SK-N-SH (cell line): Measurements from ENCODE around the gene TMEM87B. TPM values are rescaled to one million over a fixed set of nuclear protein-coding genes. Genes with fewer than 3 reads are reported as not detected.

Experiments used
- CTCF ChIA-PET: fragments of 300-600, 350-600 bp; formaldehyde crosslinking; extraction: SDS; loops from one replicate; lab custom pipeline; 2021; lab: Yijun Ruan, JAX
- POLR2A ChIA-PET: fragments of 350-600 bp; sonication (Branson Sonifier 250); formaldehyde crosslinking; extraction: SDS; loops from one replicate; lab custom pipeline; 2020; ENCODE audit warnings: antibody characterized with exemption, inconsistent platforms; lab: Yijun Ruan, JAX
- DNase-seq: peaks from one replicate; pipeline ENCODE4 v3.0.0; 2012
- H2AFZ ChIP-seq: fragments of 200-600 bp; sonication (generic); 2 replicates; pipeline ENCODE4 v1.8.1; 2016; ENCODE audit warnings: antibody characterized with exemption, mild to moderate bottlenecking, low read depth
- H3F3A ChIP-seq: fragments of 200-600 bp; sonication (generic); replicated peaks from 2 replicates; pipeline ENCODE3; 2016; ENCODE audit warnings: antibody characterized with exemption, mild to moderate bottlenecking; ENCODE audit not compliant: insufficient read depth
- H3K27ac ChIP-seq, 2 experiments: fragments of 200-500 bp in 1 of 2; fragments of 200-600 bp in 1 of 2; sonication (Bioruptor generic) in 1 of 2; sonication (generic), shearing (Covaris generic) in 1 of 2; 2 replicates each; pipeline versions ENCODE4 v1.5.1 to v1.6.1; 2014 to 2016; ENCODE audit warnings: low read depth in 2 of 2, inconsistent platforms in 1 of 2, low read length in 1 of 2, mild to moderate bottlenecking in 1 of 2, mixed read lengths in 1 of 2
- H3K27me3 ChIP-seq: fragments of 200-600 bp; sonication (generic), shearing (Covaris generic); 2 replicates; pipeline ENCODE4 v1.6.1; 2016; ENCODE audit warnings: mixed run types; ENCODE audit not compliant: insufficient read depth
- H3K36me3 ChIP-seq, 2 experiments: fragments of 200-500 bp in 1 of 2; fragments of 200-600 bp in 1 of 2; sonication (Bioruptor generic) in 1 of 2; sonication (generic) in 1 of 2; replicated peaks in 1 of 2; 2 replicates each; pipeline versions ENCODE3 to v1.5.1; 2014 to 2016; ENCODE audit warnings: low read length in 1 of 2, mild to moderate bottlenecking in 1 of 2; ENCODE audit not compliant: insufficient read depth in 2 of 2, control insufficient read depth in 1 of 2
- H3K4me1 ChIP-seq, 2 experiments: fragments of 200-500 bp in 1 of 2; fragments of 200-600 bp in 1 of 2; sonication (Bioruptor generic) in 1 of 2; sonication (generic), shearing (Covaris generic) in 1 of 2; 2 replicates each; pipeline versions ENCODE4 v1.5.1 to v1.6.1; 2014 to 2016; ENCODE audit warnings: low read depth in 1 of 2, low read length in 1 of 2, mixed run types in 1 of 2; ENCODE audit not compliant: insufficient read depth in 2 of 2, control insufficient read depth in 1 of 2
- H3K4me2 ChIP-seq: fragments of 200-600 bp; sonication (generic), shearing (Covaris generic); 2 replicates; pipeline ENCODE4 v1.6.1; 2017; ENCODE audit warnings: mixed run types
- H3K4me3 ChIP-seq, 2 experiments: fragments of 200-500 bp in 1 of 2; fragments of 200-600 bp in 1 of 2; sonication (Bioruptor generic) in 1 of 2; sonication (generic), shearing (Covaris generic) in 1 of 2; 2 replicates each; pipeline versions ENCODE4 v1.5.1 to v1.8.1; 2014 to 2016; ENCODE audit warnings: low read depth in 2 of 2, inconsistent platforms in 1 of 2, low read length in 1 of 2, mild to moderate bottlenecking in 1 of 2, mixed read lengths in 1 of 2, moderate library complexity in 1 of 2
- H3K79me2 ChIP-seq: fragments of 200-600 bp; sonication (generic); 2 replicates; pipeline ENCODE4 v1.8.1; 2017; ENCODE audit warnings: mild to moderate bottlenecking; ENCODE audit not compliant: insufficient read depth
- H3K9ac ChIP-seq: fragments of 200-600 bp; sonication (generic); 2 replicates; pipeline ENCODE4 v1.6.1; 2017; ENCODE audit warnings: mixed run types
- H3K9me2 ChIP-seq: fragments of 200-600 bp; sonication (generic); 2 replicates; pipeline ENCODE4 v1.6.1; 2017; ENCODE audit warnings: mixed run types
- H3K9me3 ChIP-seq: fragments of 200-600 bp; sonication (generic); 2 replicates; pipeline ENCODE4 v1.6.1; 2017; ENCODE audit warnings: mixed run types, mild to moderate bottlenecking, moderate library complexity
- H4K20me1 ChIP-seq: fragments of 200-600 bp; sonication (generic); 2 replicates; pipeline ENCODE4 v1.6.1; 2017; ENCODE audit warnings: mild to moderate bottlenecking, mixed run types; ENCODE audit not compliant: insufficient read depth
- ELF1 ChIP-seq: IDR thresholded peaks from 2 replicates; pipeline ENCODE4 v1.4.0; 2012
- EP300 ChIP-seq, 2 experiments: IDR thresholded peaks; 2 replicates each; pipeline versions ENCODE4 v1.4.0 to v1.6.1; 2012; ENCODE audit warnings: borderline replicate concordance in 1 of 2, low read depth in 1 of 2, low read length in 1 of 2
- FOSL2 ChIP-seq: IDR thresholded peaks from 2 replicates; pipeline ENCODE4 v1.4.0; 2012; ENCODE audit warnings: low read depth, mild to moderate bottlenecking, moderate library complexity, borderline replicate concordance
- FOXJ3 ChIP-seq: sonication (generic); formaldehyde crosslinking; IDR thresholded peaks from 2 replicates; pipeline ENCODE4 v1.5.1; 2020; ENCODE audit warnings: mild to moderate bottlenecking, missing genetic modification reagents
- GATA2 ChIP-seq: sonication (generic); formaldehyde crosslinking; IDR thresholded peaks from 2 replicates; pipeline ENCODE4 v1.5.0; 2020; ENCODE audit warnings: mild to moderate bottlenecking, missing genetic modification reagents
- MEF2A ChIP-seq: IDR thresholded peaks from 2 replicates; pipeline ENCODE4 v1.4.0; 2012; ENCODE audit warnings: low read depth, borderline replicate concordance
- MXI1 ChIP-seq: IDR thresholded peaks from 2 replicates; pipeline ENCODE4 v1.6.1; 2012; ENCODE audit warnings: mild to moderate bottlenecking, low read depth, low read length, improper control_type of control experiment
- NFIC ChIP-seq: IDR thresholded peaks from 2 replicates; pipeline ENCODE4 v1.4.0; 2012; ENCODE audit warnings: borderline replicate concordance
- NRF1 ChIP-seq: IDR thresholded peaks from 2 replicates; pipeline ENCODE4 v1.6.1; 2012; ENCODE audit warnings: low read depth, mild to moderate bottlenecking, low read length
- POLR2AphosphoS5 ChIP-seq: IDR thresholded peaks from 2 replicates; pipeline ENCODE4 v1.6.1; 2012; ENCODE audit warnings: low read depth, low read length
- RAD21 ChIP-seq: IDR thresholded peaks from 2 replicates; pipeline ENCODE4 v1.6.1; 2012; ENCODE audit warnings: mild to moderate bottlenecking, low read length
- RCOR1 ChIP-seq: fragments of 150-350 bp; IDR thresholded peaks from 2 replicates; pipeline ENCODE4 v1.6.1; 2017; ENCODE audit warnings: antibody characterized with exemption, low read length
- RFX5 ChIP-seq: IDR thresholded peaks from 2 replicates; pipeline ENCODE4 v1.6.1; 2012; ENCODE audit warnings: mild to moderate bottlenecking, improper control_type of control experiment, low read length
- SIN3A ChIP-seq: IDR thresholded peaks from 2 replicates; pipeline ENCODE4 v1.6.1; 2012; ENCODE audit warnings: low read depth, mild to moderate bottlenecking, low read length, moderate library complexity, borderline replicate concordance
- TCF12 ChIP-seq: IDR thresholded peaks from 2 replicates; pipeline ENCODE4 v1.4.0; 2012
- TEAD4 ChIP-seq: IDR thresholded peaks from 2 replicates; pipeline ENCODE4 v1.4.0; 2012; ENCODE audit warnings: mild to moderate bottlenecking, borderline replicate concordance; ENCODE audit not compliant: insufficient read depth
- WGBS: methylation state at CpG from one replicate; pipeline ENCODE4 v1.1.6; 2017; ENCODE audit warnings: low lambda C conversion rate; 5-methylcytosine and 5-hydroxymethylcytosine counted together
- polyA plus RNA-seq, 3 experiments: library from polyadenylated mRNA; depleted of rRNA; stranded (reverse); fragments of >200 nt; gene quantifications; 2 replicates each; pipeline ENCODE4 v1.2.3, GENCODE V29; 2012
- TF ChIP-seq, protein P1 (sequence below): IDR thresholded peaks from 2 replicates; pipeline ENCODE4 v1.4.0; 2012; ENCODE audit warnings: low read depth, borderline replicate concordance
- TF ChIP-seq, protein P2 (sequence below): IDR thresholded peaks from 2 replicates; pipeline ENCODE4 v1.4.0; 2012; ENCODE audit warnings: low read depth
- TF ChIP-seq, protein P3 (sequence below): fragments of 200-600 bp; sonication (generic); IDR thresholded peaks from 2 replicates; pipeline ENCODE4 v1.6.1; 2017; ENCODE audit warnings: antibody characterized with exemption, mild to moderate bottlenecking, moderate library complexity
- TF ChIP-seq, protein P4 (sequence below): IDR thresholded peaks from 2 replicates; pipeline ENCODE4 v1.4.0; 2012; ENCODE audit warnings: low read depth, borderline replicate concordance

The TMEM87B gene
- polyA plus RNA-seq, 1 of the 3 experiments (the other 2 are of a cell fraction): 7.9 TPM

GRCh38 chr2:112162956-112163355, 107.9 kb downstream of the TMEM87B start:
- peaks cover 3% of the 10 kb centered on the region for H3F3A ChIP-seq
- no peaks in the 10 kb centered on the region for H3K79me2 ChIP-seq
- 99% methylated on average over 4 of the region's 11 CpGs for WGBS
- H3K27me3 ChIP-seq: no peaks in the 10 kb centered on the region
- POLR2A ChIA-PET: no interaction called here
- TF ChIP-seq, protein P1, sequence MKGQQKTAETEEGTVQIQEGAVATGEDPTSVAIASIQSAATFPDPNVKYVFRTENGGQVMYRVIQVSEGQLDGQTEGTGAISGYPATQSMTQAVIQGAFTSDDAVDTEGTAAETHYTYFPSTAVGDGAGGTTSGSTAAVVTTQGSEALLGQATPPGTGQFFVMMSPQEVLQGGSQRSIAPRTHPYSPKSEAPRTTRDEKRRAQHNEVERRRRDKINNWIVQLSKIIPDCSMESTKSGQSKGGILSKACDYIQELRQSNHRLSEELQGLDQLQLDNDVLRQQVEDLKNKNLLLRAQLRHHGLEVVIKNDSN: no peak
- TF ChIP-seq MEF2A (no peak), NFIC (no peak), RFX5 (no peak), EP300 (IDR thresholded peaks at IDR 0.05; ENCODE audit: borderline replicate concordance in 1 of 2, low read depth in 1 of 2, low read length in 1 of 2) (no peak), MXI1 (no peak), RCOR1 (no peak), GATA2 (CRISPR knock-in tag) (no peak), NRF1 (no peak), ELF1 (no peak), RAD21 (no peak), FOXJ3 (CRISPR knock-in tag) (no peak), SIN3A (no peak), FOSL2 (no peak), TCF12 (no peak), POLR2AphosphoS5 (no peak), TEAD4 (no peak)
- TF ChIP-seq, protein P2, sequence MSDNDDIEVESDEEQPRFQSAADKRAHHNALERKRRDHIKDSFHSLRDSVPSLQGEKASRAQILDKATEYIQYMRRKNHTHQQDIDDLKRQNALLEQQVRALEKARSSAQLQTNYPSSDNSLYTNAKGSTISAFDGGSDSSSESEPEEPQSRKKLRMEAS: no peak
- TF ChIP-seq, protein P3, sequence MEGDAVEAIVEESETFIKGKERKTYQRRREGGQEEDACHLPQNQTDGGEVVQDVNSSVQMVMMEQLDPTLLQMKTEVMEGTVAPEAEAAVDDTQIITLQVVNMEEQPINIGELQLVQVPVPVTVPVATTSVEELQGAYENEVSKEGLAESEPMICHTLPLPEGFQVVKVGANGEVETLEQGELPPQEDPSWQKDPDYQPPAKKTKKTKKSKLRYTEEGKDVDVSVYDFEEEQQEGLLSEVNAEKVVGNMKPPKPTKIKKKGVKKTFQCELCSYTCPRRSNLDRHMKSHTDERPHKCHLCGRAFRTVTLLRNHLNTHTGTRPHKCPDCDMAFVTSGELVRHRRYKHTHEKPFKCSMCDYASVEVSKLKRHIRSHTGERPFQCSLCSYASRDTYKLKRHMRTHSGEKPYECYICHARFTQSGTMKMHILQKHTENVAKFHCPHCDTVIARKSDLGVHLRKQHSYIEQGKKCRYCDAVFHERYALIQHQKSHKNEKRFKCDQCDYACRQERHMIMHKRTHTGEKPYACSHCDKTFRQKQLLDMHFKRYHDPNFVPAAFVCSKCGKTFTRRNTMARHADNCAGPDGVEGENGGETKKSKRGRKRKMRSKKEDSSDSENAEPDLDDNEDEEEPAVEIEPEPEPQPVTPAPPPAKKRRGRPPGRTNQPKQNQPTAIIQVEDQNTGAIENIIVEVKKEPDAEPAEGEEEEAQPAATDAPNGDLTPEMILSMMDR: no peak
- TF ChIP-seq, protein P4, sequence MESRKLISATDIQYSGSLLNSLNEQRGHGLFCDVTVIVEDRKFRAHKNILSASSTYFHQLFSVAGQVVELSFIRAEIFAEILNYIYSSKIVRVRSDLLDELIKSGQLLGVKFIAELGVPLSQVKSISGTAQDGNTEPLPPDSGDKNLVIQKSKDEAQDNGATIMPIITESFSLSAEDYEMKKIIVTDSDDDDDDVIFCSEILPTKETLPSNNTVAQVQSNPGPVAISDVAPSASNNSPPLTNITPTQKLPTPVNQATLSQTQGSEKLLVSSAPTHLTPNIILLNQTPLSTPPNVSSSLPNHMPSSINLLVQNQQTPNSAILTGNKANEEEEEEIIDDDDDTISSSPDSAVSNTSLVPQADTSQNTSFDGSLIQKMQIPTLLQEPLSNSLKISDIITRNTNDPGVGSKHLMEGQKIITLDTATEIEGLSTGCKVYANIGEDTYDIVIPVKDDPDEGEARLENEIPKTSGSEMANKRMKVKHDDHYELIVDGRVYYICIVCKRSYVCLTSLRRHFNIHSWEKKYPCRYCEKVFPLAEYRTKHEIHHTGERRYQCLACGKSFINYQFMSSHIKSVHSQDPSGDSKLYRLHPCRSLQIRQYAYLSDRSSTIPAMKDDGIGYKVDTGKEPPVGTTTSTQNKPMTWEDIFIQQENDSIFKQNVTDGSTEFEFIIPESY: no peak
- H4K20me1 ChIP-seq: no peaks in the 10 kb centered on the region
- H3K9ac ChIP-seq: no peak overlapping the region
- no peaks in the 10 kb centered on the region for H3K9me2 ChIP-seq
- CTCF ChIA-PET: no interaction called here
- no peak overlapping the region for H3K4me2 ChIP-seq
- H3K9me3 ChIP-seq: no peaks in the 10 kb centered on the region
- no peak for DNase-seq
- no peak overlapping the region for H2AFZ ChIP-seq
- no peaks in the 10 kb centered on the region for H3K4me1 ChIP-seq
- no peak overlapping the region for H3K4me3 ChIP-seq
- H3K27ac ChIP-seq: no peak overlapping the region
- H3K36me3 ChIP-seq: no peaks in the 10 kb centered on the region
